Activated T-helper 2 cell treated with anti-CD3 and anti-CD28 coated beads, Interferon-gamma antibody, Interleukin-2, Interleukin-4, amounts not matched to agents 10 μg/mL and 5 μg/mL and 100 μg/mL, durations not matched to agents 14 hours and 24 hours and 36 hours (primary cell): Measurements from ENCODE around the gene LHFPL2. TPM values are rescaled to one million over a fixed set of nuclear protein-coding genes. Genes with fewer than 3 reads are reported as not detected.

Experiments used
- DNase-seq: peaks from one replicate; pipeline ENCODE4 v3.0.0; 2021; ENCODE audit warnings: low spot score
- H3K27ac Mint-ChIP-seq: one replicate; pipeline ENCODE4 v1.8.0; 2021; ENCODE audit warnings: mixed read lengths
- H3K27me3 Mint-ChIP-seq: one replicate; pipeline ENCODE4 v1.8.0; 2021; ENCODE audit warnings: low read depth, mixed read lengths
- H3K36me3 Mint-ChIP-seq: one replicate; pipeline ENCODE4 v1.8.0; 2021; ENCODE audit warnings: low read depth, mixed read lengths
- H3K4me1 Mint-ChIP-seq: one replicate; pipeline ENCODE4 v1.8.0; 2021; ENCODE audit warnings: low read depth, mixed read lengths
- H3K4me3 Mint-ChIP-seq: one replicate; pipeline ENCODE4 v1.8.0; 2021; ENCODE audit warnings: low read depth, mild to moderate bottlenecking, moderate library complexity, mixed read lengths
- H3K9me3 Mint-ChIP-seq: one replicate; pipeline ENCODE4 v1.8.0; 2021; ENCODE audit warnings: mixed read lengths
- intact Hi-C: fragments of 100-400 bp; cut with micrococcal nuclease; formaldehyde crosslinking; loops from one replicate; pipeline ENCODE4 v1.15.1; 2023
- total RNA-seq: library from RNA; stranded (reverse); gene quantifications from 2 replicates; pipeline ENCODE4 v1.2.3, GENCODE V29; 2022

Gene LHFPL2
- total RNA-seq, 1 donor from 2014 or later = 0.16 TPM

DNA sequence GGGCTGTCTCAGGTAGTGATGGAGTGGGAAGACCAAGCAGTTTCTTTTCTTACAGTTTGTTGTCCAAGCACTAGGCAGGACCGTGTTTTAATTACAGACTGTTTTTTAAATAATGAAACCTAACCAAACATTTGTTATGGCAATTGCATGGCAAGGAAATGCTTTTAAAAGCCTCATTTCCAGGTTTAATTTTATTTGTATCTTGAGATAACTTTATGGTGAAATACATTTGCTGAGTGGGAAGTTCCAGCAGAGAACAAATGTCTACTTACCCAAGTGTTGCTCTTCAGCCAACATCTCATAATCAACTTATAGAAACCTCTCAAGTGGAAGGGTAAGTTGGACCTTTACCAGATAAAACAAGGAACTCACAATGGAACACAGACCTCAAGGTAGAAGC, 11.8 kb upstream of the LHFPL2 start:
- Mint-ChIP-seq H3K4me1 (no peaks in the 10 kb centered on the region), H3K9me3 (no peaks in the 10 kb centered on the region), H3K4me3 (no peak overlapping the region), H3K27ac (no peak overlapping the region), H3K36me3 (no peaks in the 10 kb centered on the region), H3K27me3 (peaks cover 21% of the 10 kb centered on the region)
- intact Hi-C loops = no loop called here
- no peak for DNase-seq

DNA sequence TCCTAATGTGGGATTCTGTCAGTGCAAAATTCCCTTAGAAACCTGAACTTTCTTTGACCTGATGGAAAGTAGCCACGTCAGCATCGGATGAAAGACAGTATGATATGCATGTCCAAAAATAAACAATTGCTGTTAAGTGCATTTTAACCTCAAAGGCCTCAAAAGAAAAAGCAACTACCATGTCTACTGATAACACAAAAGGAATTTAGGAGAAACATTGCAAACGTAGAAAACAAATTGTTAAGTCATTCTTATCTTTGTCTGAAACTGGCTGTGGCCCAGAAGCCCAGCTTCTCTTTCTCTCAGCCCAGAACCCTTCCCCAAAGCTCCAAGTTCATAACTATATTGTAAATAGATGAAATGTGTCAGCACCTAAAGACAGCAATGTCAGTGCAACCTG, 11.1 kb upstream of the LHFPL2 start:
- H3K36me3 Mint-ChIP-seq = no peaks in the 10 kb centered on the region
- no peak overlapping the region for H3K27ac Mint-ChIP-seq
- peaks cover 19% of the 10 kb centered on the region for H3K27me3 Mint-ChIP-seq
- no peaks in the 10 kb centered on the region for H3K4me1 Mint-ChIP-seq
- H3K9me3 Mint-ChIP-seq = no peaks in the 10 kb centered on the region
- H3K4me3 Mint-ChIP-seq = no peak overlapping the region
- DNase-seq = no peak
- intact Hi-C loops = no loop called here

DNA sequence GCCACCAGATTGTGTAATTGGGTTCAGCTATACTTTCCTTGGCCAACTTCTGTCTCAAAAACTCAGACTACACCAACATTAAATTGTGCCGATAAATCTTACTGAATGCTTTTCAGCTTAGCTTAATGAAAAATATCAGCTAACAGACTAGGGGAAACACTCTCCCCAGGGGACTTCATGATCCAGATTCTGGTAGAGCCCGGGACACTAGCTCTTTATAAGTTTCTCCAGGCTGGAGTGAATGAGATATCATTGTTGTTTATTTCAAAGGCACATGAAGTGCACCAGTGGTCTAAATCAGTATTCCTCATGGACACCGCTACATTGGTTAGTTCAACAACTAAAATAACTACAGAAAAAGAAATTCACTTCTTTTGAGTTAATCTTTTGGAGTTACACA, 10.5 kb upstream of the LHFPL2 start:
- Mint-ChIP-seq H3K9me3 (no peaks in the 10 kb centered on the region), H3K27ac (no peak overlapping the region), H3K27me3 (peaks cover 20% of the 10 kb centered on the region), H3K36me3 (no peaks in the 10 kb centered on the region), H3K4me3 (no peak overlapping the region), H3K4me1 (no peaks in the 10 kb centered on the region)
- DNase-seq = no peak
- intact Hi-C loops = no loop called here

DNA sequence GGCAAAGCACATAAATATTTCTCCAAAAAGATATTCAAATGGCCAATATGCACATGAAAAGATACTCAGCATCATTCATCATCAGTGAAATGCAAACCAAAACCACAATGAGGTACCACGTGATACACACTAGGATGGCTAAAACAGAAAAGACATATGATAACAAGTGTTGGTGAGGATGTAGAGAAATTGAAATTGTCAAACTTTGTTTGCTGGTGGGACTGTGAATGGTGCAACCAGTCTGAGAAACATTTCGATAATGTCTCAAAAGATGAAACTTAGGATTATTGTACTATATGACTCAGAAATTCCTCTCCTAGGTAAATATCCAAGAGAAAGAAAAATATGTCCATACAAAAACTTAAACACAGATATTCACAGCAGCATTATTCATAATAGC, 8.6 kb upstream of the LHFPL2 start:
- Mint-ChIP-seq H3K4me3 (no peak overlapping the region), H3K27me3 (peaks cover 29% of the 10 kb centered on the region), H3K9me3 (no peaks in the 10 kb centered on the region), H3K36me3 (no peaks in the 10 kb centered on the region), H3K27ac (no peak overlapping the region), H3K4me1 (no peaks in the 10 kb centered on the region)
- intact Hi-C loops = no loop called here
- DNase-seq = no peak

DNA sequence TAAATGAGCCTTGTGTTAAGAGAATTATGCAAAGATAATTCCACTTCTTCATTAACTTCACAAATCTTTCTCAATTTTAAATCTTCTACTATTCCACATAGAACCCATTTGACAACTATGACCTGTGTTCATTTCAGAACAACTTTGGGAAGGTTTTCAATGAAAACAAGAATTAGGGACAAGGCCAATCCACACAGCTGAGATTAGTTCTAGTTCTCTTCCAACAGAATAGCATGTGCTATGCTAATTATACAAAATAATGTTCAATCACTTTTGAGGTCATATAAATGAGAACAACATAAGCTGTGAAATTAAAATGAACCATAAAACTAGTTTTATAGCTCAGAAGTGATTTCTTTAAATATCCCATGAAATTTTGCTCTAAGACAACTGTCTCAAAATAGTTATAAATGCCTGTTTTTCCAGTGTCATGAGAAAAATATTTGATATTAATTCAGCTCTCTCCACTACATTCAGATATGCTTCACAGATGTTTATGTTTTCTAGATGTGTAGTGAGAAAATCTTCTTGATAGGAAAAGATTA, 7.2 kb upstream of the LHFPL2 start:
- H3K9me3 Mint-ChIP-seq = no peaks in the 10 kb centered on the region
- H3K4me3 Mint-ChIP-seq = no peak overlapping the region
- no peak overlapping the region for H3K27ac Mint-ChIP-seq
- H3K27me3 Mint-ChIP-seq = peaks cover 35% of the 10 kb centered on the region
- no peaks in the 10 kb centered on the region for H3K36me3 Mint-ChIP-seq
- no peak for DNase-seq
- intact Hi-C loops = no loop called here
- no peaks in the 10 kb centered on the region for H3K4me1 Mint-ChIP-seq

DNA sequence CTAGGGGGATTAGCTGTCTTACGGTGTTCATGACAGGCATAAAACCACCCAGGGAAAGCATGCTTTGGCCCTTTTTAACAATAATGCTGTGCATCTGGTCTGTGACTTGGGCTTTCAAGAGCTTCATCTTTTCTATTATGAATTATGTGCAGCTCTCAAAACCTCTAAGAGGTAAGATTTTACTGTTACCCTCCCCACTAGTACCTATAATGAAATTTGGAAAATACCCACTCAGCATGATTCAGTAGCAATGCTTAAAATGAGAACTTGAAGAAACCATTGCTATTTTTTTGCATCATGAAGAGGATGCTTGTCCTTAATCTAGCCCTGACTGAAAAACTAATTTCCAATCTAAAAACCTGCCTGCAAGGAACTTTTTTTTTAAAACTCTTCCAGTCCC, 5.8 kb upstream of the LHFPL2 start:
- intact Hi-C loops = no loop called here
- no peak for DNase-seq
- Mint-ChIP-seq H3K36me3 (no peaks in the 10 kb centered on the region), H3K4me1 (peaks cover 5% of the 10 kb centered on the region), H3K27ac (no peak overlapping the region), H3K4me3 (no peak overlapping the region), H3K27me3 (peaks cover 38% of the 10 kb centered on the region), H3K9me3 (no peaks in the 10 kb centered on the region)

DNA sequence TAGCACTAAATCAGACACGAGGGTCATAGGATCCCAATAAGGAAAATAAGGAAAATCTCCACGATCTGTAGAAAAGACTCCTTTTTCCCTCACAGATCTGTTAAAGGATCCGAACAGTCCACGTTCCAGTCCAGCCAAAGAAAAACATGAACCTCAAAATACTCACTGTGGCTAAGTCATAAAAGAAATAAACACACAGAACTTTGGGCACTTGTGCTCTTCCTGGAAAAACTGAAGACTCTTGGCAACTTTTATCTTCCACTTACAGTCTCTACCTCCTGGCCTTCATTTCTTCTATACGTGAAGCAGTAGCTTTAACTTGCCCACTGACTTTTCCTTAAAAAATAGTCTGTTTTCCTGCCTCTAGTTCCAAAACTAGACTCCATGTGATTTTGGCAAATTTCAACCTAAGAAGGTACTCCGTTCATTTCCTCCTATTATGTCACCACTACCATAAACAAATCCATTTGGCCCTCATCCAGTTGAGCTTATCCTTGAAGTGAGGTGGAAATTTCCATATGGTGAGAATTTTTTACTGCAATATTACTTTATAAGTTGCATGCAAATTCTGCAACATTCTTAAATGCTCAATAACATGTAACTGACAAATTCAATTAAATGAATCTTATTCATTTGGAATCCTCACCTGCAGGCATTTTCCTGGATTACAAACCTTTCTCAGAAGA, 5.3 kb upstream of the LHFPL2 start:
- DNase-seq = no peak
- no peaks in the 10 kb centered on the region for H3K36me3 Mint-ChIP-seq
- no peak overlapping the region for H3K4me3 Mint-ChIP-seq
- peaks cover 38% of the 10 kb centered on the region for H3K27me3 Mint-ChIP-seq
- no peak overlapping the region for H3K27ac Mint-ChIP-seq
- peaks cover 5% of the 10 kb centered on the region for H3K4me1 Mint-ChIP-seq
- no peaks in the 10 kb centered on the region for H3K9me3 Mint-ChIP-seq
- intact Hi-C loops = no loop called here

DNA sequence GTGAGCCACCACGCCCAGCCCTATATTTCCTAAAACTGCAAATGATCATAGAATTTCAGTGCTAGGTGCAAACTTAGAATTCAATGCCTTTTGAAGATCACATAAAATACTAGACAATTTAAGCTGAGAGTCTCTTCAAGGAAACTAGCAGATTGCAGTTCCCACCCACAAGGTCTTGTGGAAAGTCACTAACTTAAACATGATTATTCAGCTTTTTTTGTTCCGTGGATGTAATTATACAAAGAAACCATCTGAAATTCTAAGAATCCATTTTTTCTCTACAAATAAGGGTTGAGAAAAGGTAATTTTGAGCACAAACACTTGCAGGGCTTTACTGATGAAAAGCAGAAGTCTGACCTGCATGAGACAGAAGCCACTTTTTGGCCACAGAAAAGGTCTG, 4.5 kb upstream of the LHFPL2 start:
- Mint-ChIP-seq H3K9me3 (no peaks in the 10 kb centered on the region), H3K27ac (no peak overlapping the region), H3K4me1 (peaks cover 5% of the 10 kb centered on the region), H3K36me3 (no peaks in the 10 kb centered on the region), H3K27me3 (peaks cover 32% of the 10 kb centered on the region), H3K4me3 (no peak overlapping the region)
- intact Hi-C loops = no loop called here
- DNase-seq = no peak

DNA sequence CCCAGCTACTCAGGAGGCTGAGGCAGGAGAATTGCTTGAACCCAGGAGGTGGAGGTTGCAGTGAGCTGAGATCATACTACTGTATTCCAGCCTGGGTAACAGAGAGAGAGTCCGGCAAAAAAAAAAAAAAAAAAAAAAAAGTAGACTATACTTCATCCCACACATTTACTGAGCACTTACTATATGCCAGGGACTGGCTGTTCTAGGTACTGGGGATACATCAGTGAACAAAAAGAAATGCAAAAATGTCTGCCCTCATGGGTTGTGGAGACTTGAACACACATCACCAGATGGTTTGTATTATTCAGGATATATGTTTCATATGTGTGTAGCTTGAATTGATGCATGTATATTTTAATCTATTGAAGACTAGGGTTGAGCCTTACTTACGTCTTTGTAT, 2.9 kb upstream of the LHFPL2 start:
- intact Hi-C loops = no loop called here

GRCh38 chr5:78650531-78650930, 2.0 kb upstream of the LHFPL2 start:
- DNase-seq = no peak
- Mint-ChIP-seq H3K27me3 (peaks cover 49% of the 10 kb centered on the region), H3K9me3 (no peaks in the 10 kb centered on the region), H3K4me3 (no peak overlapping the region), H3K27ac (no peak overlapping the region), H3K4me1 (peaks cover 12% of the 10 kb centered on the region), H3K36me3 (no peaks in the 10 kb centered on the region)
- intact Hi-C loops = no loop called here

More for the DNA sequence above, 2.9 kb upstream of the LHFPL2 start:
- H3K27me3 Mint-ChIP-seq = peaks cover 45% of the 10 kb centered on the region
- no peak for DNase-seq
- H3K4me1 Mint-ChIP-seq = peaks cover 12% of the 10 kb centered on the region
- H3K36me3 Mint-ChIP-seq = no peaks in the 10 kb centered on the region
- no peak overlapping the region for H3K4me3 Mint-ChIP-seq
- no peak overlapping the region for H3K27ac Mint-ChIP-seq
- no peaks in the 10 kb centered on the region for H3K9me3 Mint-ChIP-seq

DNA sequence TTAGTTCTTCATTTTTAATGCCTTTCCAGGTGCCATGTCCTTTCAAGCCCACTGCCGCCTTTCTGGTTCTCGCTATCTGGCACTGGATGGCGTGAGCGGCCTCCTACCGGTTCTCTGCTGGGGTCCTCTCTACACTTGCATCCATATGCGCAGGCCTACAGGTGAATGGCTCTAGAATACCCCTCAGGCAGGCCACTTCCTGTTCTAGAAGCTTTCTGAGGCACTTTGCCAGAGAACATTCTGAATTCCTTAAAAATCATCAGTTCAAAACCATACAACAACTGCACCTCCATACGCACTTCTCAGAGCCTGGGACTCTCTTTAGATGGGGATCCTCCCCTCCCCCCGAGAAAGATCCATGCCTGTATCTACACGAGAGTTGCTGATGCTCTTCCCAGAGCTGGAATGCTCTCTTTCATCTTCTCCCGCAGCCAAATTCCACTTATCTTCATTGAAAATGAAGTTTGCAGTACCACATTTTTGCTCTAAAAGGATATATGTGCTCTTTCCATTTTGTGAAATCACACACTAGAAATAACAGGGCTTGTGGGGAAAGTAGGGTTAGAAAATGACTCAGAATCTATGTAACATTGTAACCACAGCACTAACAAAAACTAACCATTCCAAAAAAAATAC, 1.4 kb upstream of the LHFPL2 start:
- DNase-seq = no peak
- H3K27ac Mint-ChIP-seq = no peak overlapping the region
- peak overlapping the region; percentile 62 for H3K4me3 Mint-ChIP-seq
- no peaks in the 10 kb centered on the region for H3K36me3 Mint-ChIP-seq
- peaks cover 49% of the 10 kb centered on the region for H3K27me3 Mint-ChIP-seq
- H3K9me3 Mint-ChIP-seq = no peaks in the 10 kb centered on the region
- intact Hi-C loops = no loop called here
- H3K4me1 Mint-ChIP-seq = peaks cover 12% of the 10 kb centered on the region

DNA sequence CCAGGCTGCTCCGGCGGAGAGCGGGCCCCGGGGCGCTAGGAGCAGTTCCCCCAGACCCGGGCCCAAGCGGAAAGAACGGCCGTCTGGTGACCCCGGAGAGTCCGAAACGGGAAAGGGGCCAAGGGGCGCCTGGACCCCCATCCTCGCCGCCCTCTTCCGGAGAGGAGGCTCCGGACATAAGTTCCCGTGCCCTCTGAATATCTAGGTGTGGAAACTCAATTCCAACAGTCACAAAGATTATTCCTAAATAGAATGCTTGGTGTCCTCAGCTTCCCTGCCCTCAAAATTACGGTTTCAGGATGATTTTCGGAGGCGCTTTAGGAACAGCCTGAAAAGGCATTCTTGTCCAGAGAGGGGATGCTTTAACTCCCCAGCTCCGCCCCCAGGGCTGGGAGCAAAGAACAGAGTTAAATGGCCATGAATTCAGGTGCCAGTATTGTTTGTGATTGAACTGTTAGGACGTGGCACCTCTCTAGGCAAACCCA, 681 bp upstream of the LHFPL2 start:
- intact Hi-C loops = no loop called here
- H3K4me3 Mint-ChIP-seq = no peak overlapping the region
- H3K4me1 Mint-ChIP-seq = peaks cover 12% of the 10 kb centered on the region
- DNase-seq = no peak
- H3K27ac Mint-ChIP-seq = no peak overlapping the region
- peaks cover 55% of the 10 kb centered on the region for H3K27me3 Mint-ChIP-seq
- H3K36me3 Mint-ChIP-seq = no peaks in the 10 kb centered on the region
- H3K9me3 Mint-ChIP-seq = no peaks in the 10 kb centered on the region

- H3K4me3 Mint-ChIP-seq = peak overlapping the region; percentile 76
- no peak overlapping the region for H3K27ac Mint-ChIP-seq
- H3K4me1 Mint-ChIP-seq = peaks cover 12% of the 10 kb centered on the region
- H3K9me3 Mint-ChIP-seq = no peaks in the 10 kb centered on the region
- intact Hi-C loops = no loop called here
- no peaks in the 10 kb centered on the region for H3K36me3 Mint-ChIP-seq
- H3K27me3 Mint-ChIP-seq = peaks cover 47% of the 10 kb centered on the region
- DNase-seq = no peak
Observed at GRCh38 chr5:78647838-78648358, 674 bp downstream of the LHFPL2 start.
